Activated CD4-positive, alpha-beta T cell treated with anti-CD3 and anti-CD28 coated beads, Interleukin-2, amount 50 U/mL, for 16 hours (primary cell): ENCODE results near the gene PLEKHG4B.
A peak's percentile ranks its signal among the peaks of the same experiment; 100 is the strongest.
"Not testable (repeated sequence)": the region's sequence is repeated elsewhere in the genome, so short reads cannot be mapped to it uniquely, and the experiment has no call there.

Experiments used
- DNase-seq: peaks from one replicate; pipeline ENCODE4 v3.0.0-alpha.2; 2020

The PLEKHG4B gene

GRCh38 chr5:91556-92263, at the start of gene PLEKHG4B:
PLEKHG4B (plus strand) TSS chr5:92168; CDS start chr5:92232, 64 bp downstream.
- no peak for DNase-seq

- DNase-seq, result no peak
Observed at GRCh38 chr5:42250-42649, 49.7 kb upstream of the PLEKHG4B start.

- DNase-seq, result no peak
Observed at GRCh38 chr5:48192-48591, 43.8 kb upstream of the PLEKHG4B start.

GRCh38 chr5:49530-49929, 42.4 kb upstream of the PLEKHG4B start:
- not testable (repeated sequence) for DNase-seq

- DNase-seq, result no peak
Observed at GRCh38 chr5:49953-50544, 41.9 kb upstream of the PLEKHG4B start.

GRCh38 chr5:50724-51499, 41.1 kb upstream of the PLEKHG4B start:
- no peak for DNase-seq

- DNase-seq, result no peak
Observed at GRCh38 chr5:51500-51823, 40.5 kb upstream of the PLEKHG4B start.

- DNase-seq, result peak; percentile 18
Observed at GRCh38 chr5:53381-54174, 38.4 kb upstream of the PLEKHG4B start.

- DNase-seq, result no peak
Observed at GRCh38 chr5:54175-54730, 37.7 kb upstream of the PLEKHG4B start.

- DNase-seq, result no peak
Observed at GRCh38 chr5:54876-55569, 36.9 kb upstream of the PLEKHG4B start.

- no peak for DNase-seq
Observed at GRCh38 chr5:56561-57290, 35.2 kb upstream of the PLEKHG4B start.

GRCh38 chr5:60250-60649, 31.7 kb upstream of the PLEKHG4B start:
- not testable (repeated sequence) for DNase-seq

- no peak for DNase-seq
Observed at GRCh38 chr5:70440-70839, 21.5 kb upstream of the PLEKHG4B start.

GRCh38 chr5:72316-73180, 19.4 kb upstream of the PLEKHG4B start:
- DNase-seq, result not testable (repeated sequence)

- not testable (repeated sequence) for DNase-seq
Observed at GRCh38 chr5:73181-73447, 18.9 kb upstream of the PLEKHG4B start.

GRCh38 chr5:73768-74502, 18.0 kb upstream of the PLEKHG4B start:
- no peak for DNase-seq

GRCh38 chr5:74503-75109, 17.4 kb upstream of the PLEKHG4B start:
- DNase-seq, result no peak

GRCh38 chr5:75331-76320, 16.3 kb upstream of the PLEKHG4B start:
- no peak for DNase-seq
